ENCODE results near the gene VAC14. TPM values are rescaled to one million over a fixed set of nuclear protein-coding genes. Genes with fewer than 3 reads are reported as not detected.

VAC14 gene
- total RNA-seq, 1 donor from 2014 or later: 38.1 TPM

DNA sequence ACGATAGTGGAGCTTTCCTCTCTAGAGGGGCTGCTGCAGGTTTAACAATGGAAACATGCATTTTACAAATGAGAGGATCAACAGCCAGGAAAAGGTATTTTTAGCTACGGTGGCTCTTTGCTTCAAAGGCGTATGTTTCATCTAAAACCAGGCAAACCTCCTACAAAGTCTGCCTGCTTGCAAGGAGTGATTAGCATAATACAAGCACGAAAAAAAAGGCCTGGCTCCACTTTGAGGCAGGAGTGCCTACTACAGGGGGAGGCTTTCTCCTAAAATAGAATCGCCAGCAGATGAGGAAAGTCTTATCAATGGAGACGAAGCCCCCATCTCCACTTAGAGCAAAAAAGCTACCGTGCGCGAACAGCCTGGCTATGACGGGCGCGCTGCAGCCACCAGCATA lies 88.0 kb downstream of the VAC14 start:
- H3K27me3 ChIP-seq: no peaks in the 10 kb centered on the region
- peak overlapping the region; percentile 85 for H3K27ac ChIP-seq
- TF ChIP-seq POLR2A (IDR thresholded peaks at IDR 0.05) (no peak), POLR2AphosphoS5 (IDR thresholded peaks at IDR 0.05; ENCODE audit: insufficient read depth in 1 of 2, low read depth in 1 of 2) (no peak)
- TF ChIP-seq, protein P1, sequence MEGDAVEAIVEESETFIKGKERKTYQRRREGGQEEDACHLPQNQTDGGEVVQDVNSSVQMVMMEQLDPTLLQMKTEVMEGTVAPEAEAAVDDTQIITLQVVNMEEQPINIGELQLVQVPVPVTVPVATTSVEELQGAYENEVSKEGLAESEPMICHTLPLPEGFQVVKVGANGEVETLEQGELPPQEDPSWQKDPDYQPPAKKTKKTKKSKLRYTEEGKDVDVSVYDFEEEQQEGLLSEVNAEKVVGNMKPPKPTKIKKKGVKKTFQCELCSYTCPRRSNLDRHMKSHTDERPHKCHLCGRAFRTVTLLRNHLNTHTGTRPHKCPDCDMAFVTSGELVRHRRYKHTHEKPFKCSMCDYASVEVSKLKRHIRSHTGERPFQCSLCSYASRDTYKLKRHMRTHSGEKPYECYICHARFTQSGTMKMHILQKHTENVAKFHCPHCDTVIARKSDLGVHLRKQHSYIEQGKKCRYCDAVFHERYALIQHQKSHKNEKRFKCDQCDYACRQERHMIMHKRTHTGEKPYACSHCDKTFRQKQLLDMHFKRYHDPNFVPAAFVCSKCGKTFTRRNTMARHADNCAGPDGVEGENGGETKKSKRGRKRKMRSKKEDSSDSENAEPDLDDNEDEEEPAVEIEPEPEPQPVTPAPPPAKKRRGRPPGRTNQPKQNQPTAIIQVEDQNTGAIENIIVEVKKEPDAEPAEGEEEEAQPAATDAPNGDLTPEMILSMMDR (IDR thresholded peaks at IDR 0.05): no peak
- H3K9me3 ChIP-seq: no peaks in the 10 kb centered on the region
- H3K4me1 ChIP-seq: peaks cover 53% of the 10 kb centered on the region
- H3K4me3 ChIP-seq: no peak overlapping the region
- H3K36me3 ChIP-seq: no peaks in the 10 kb centered on the region
- no peak for DNase-seq (ENCODE audit: extremely low spot score in 2 of 2)
- intact Hi-C loops (cut with DNase I): no loop called here

DNA sequence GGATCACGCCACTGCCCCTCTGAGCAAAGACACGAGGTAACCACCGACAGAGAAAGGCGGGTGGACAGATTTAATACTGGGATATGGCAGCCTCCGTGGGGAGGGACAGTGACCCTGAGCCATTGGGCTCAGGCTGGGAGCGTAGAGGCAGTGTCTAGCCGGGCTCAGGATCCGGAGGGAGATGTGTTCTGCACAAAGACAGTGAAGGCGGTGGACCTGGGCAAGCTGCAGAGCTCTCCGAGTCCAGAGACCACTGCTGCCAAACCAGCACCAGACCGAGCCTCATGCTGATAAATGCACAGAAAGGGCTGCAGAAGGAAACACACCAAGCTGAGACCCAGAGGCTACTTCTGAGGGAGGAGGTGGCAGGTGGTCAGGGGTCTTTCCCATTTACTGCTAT lies 88.6 kb downstream of the VAC14 start:
- no peak overlapping the region for H3K4me3 ChIP-seq
- H3K4me1 ChIP-seq: peaks cover 54% of the 10 kb centered on the region
- H3K27ac ChIP-seq: no peak overlapping the region
- intact Hi-C loops (cut with DNase I): no loop called here
- no peaks in the 10 kb centered on the region for H3K9me3 ChIP-seq
- H3K27me3 ChIP-seq: no peaks in the 10 kb centered on the region
- DNase-seq (ENCODE audit: extremely low spot score in 2 of 2): no peak
- TF ChIP-seq POLR2AphosphoS5 (IDR thresholded peaks at IDR 0.05; ENCODE audit: insufficient read depth in 1 of 2, low read depth in 1 of 2) (no peak), POLR2A (IDR thresholded peaks at IDR 0.05) (no peak)
- TF ChIP-seq, protein P1 (IDR thresholded peaks at IDR 0.05): no peak
- H3K36me3 ChIP-seq: no peaks in the 10 kb centered on the region

- Histone ChIP-seq H3K9me3 (no peaks in the 10 kb centered on the region), H3K27me3 (no peaks in the 10 kb centered on the region), H3K4me3 (no peak overlapping the region), H3K4me1 (peaks cover 55% of the 10 kb centered on the region), H3K27ac (peak overlapping the region; percentile 13), H3K36me3 (no peaks in the 10 kb centered on the region)
- no peak for DNase-seq (ENCODE audit: extremely low spot score in 2 of 2)
- no peak for TF ChIP-seq POLR2A (IDR thresholded peaks at IDR 0.05)
- TF ChIP-seq, protein P1 (IDR thresholded peaks at IDR 0.05): no peak
- no peak for TF ChIP-seq POLR2AphosphoS5 (IDR thresholded peaks at IDR 0.05; ENCODE audit: insufficient read depth in 1 of 2, low read depth in 1 of 2)
- intact Hi-C loops (cut with DNase I): no loop called here
Measured at GRCh38 chr16:70711211-70712031, 89.5 kb downstream of the VAC14 start.

DNA sequence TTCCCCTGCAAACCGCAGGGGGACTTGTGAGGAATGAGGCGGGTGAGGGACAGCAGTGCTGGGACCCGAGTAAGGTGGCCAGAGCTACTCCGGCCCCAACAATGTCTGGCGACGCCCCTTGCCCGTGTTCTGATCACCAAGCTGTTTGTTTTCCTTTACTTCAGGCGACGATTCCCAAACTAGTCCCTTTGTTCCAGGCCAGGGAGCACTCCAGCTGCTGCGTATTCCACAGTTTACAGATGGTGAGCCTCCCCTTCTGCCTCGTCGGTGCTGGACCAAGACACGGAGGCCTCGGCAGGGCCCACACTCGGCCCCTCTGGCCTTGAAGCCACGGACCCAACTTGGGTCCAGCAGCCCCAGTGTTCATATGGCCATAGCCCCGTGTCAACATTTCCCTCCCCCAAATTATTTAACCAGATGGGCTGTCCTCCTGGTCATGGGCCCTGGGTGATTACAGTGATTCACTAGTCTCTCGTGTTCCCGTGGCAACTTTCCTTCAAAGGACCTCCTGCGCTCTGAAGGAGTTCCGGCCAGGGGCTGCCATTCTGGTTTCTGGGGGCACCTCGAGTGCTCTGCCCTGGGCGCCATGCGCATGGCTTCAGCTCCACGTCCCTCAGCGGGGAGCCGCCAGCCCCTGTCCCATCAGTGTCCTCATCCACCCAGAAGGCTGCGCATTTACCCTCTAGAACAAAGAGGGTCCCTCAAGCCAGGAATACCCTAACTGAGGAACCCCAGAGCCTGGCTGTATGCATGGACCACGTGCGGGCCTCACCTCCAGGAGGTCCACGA lies 90.3 kb downstream of the VAC14 start:
- TF ChIP-seq, protein P1 (IDR thresholded peaks at IDR 0.05): no peak
- no peak for TF ChIP-seq POLR2AphosphoS5 (IDR thresholded peaks at IDR 0.05; ENCODE audit: insufficient read depth in 1 of 2, low read depth in 1 of 2)
- no peak for TF ChIP-seq POLR2A (IDR thresholded peaks at IDR 0.05)
- Histone ChIP-seq H3K27ac (peak overlapping the region; percentile 94), H3K9me3 (no peaks in the 10 kb centered on the region), H3K27me3 (no peaks in the 10 kb centered on the region), H3K36me3 (no peaks in the 10 kb centered on the region), H3K4me3 (no peak overlapping the region), H3K4me1 (peaks cover 55% of the 10 kb centered on the region)
- intact Hi-C loops (cut with DNase I): no loop called here
- no peak for DNase-seq (ENCODE audit: extremely low spot score in 2 of 2)

All from vagina (tissue), 2 donors.